Stimulated activated CD4-positive, alpha-beta T cell treated with anti-CD3 and anti-CD28 coated beads, TNF-alpha, amount 100 ng/mL, for 1 hour (primary cell): ENCODE measurements around the gene OR4K14.
"Not testable (repeated sequence)": the region's sequence is repeated elsewhere in the genome, so short reads cannot be mapped to it uniquely, and the experiment has no call there.

Experiments used
- DNase-seq, 3 donors: peaks; one replicate each; pipeline ENCODE4 v3.0.0-alpha.2; 2020; ENCODE audit warnings: low read depth in 3 of 3, low spot score in 1 of 3

Gene OR4K14, protein sequence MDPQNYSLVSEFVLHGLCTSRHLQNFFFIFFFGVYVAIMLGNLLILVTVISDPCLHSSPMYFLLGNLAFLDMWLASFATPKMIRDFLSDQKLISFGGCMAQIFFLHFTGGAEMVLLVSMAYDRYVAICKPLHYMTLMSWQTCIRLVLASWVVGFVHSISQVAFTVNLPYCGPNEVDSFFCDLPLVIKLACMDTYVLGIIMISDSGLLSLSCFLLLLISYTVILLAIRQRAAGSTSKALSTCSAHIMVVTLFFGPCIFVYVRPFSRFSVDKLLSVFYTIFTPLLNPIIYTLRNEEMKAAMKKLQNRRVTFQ

DNA sequence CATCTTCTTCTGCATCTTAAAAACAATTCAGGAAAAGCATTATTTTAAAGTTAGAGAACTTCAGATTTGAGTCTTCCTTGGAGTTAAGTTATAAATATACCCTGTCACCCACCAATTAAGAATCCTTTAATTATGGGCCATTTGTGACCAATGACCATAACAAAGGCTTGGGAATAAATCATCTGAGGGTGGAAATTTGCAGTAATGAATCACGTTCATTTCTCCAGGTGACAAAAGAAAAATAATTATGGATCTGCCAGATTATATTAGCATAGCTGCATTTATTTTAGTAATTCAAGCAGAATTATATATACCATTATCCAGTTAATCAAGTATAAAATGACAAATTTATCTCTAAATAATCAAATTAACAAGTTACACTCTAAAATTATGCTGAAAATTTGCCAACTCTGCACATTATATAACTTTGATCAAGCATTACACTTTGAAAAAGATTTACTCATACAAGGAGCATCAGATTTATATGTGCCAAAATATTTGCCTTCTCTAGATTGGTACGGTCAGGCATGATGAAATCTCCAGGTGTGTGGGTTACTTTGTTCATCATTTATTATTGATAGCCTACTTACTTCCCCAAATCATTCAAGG lies at the start of gene OR4K14:
OR4K14 (minus strand) TSS at position 51 of the 609 bp plus-strand sequence. CDS start 4,114 bp downstream, outside the sequence.
- no peak for DNase-seq

DNA sequence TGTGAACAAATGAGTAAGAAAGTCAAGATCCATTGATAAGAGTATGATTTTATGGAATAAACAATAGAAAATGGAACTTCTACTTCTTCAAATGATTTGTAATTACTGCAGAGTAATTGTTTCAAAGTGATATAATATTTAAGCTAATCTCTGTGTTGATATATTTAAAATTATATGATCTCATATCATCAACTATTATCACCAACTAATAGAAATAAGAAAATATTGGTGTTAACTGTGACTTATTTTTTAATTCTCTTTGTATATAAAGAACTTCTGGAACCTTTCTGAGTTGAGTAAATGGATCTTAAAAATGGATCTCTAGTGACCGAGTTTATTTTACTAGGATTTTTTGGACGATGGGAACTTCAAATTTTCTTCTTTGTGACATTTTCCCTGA lies 40.6 kb upstream of the OR4K14 start, which contains the start of gene OR4L1:
OR4L1 (plus strand) TSS at position 301 of the 400 bp plus-strand sequence; CDS start at position 301, 0 bp downstream.
- DNase-seq, result no peak

DNA sequence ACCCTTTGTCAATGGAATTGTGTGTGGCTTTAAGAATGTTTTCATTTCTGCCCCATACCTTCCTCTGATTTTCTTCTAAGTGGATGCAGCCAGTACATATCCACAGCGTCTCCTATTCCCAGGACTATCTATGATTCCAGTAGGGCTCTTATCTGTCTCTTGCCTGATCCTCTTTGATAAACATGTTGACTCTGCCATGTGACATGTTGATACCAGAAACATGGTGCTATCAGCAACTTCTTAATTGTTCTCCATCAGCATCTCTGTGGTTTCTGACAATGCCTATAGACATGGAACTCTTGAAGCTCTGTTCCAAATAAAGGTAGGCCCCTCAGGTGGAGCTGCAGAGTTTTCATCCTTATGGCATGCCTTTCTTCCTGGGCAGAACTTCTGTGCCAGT lies 29.1 kb upstream of the OR4K14 start:
- no peak for DNase-seq

DNA sequence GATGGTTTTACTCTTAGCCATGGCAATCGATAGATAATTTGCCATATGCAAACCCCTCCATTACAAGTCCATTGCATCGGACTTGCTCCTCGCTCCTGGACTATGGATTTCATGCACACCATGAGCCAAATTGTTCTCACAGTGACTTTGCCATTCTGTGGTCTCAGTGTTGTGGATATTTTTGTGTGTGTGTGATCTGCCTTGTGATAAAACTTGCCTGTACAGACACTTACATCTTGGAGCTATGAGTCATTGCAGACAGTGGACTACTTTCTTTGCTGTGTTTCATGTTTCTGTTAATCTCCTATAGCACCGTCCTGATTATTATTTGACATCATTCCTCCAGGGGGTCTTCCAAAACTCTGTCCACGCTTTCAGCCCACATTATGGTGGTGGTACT lies 25.1 kb upstream of the OR4K14 start:
- DNase-seq, result no peak

DNA sequence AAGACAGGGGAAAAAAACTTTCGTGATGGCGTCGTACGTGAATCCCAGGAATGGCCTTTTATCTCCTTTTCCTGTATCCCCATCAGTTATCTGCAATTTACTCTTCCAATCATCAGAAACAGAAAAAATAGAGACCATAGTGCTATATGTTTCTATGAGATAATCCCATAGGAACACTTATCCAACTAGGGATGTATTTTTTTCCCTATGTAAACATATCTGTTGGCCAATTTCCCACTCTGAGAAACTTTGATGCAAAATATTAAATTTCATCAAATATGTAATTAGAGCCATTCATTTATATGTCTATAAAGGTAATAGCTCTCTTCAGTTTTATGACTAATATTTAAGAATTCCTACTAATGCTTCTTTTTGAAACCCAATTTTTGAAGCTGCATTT lies 16.8 kb upstream of the OR4K14 start, which contains the start of gene OR4K13:
OR4K13 (minus strand) TSS at position 101 of the 400 bp plus-strand sequence. CDS start 1,280 bp downstream, outside the sequence.
- no peak for DNase-seq

DNA sequence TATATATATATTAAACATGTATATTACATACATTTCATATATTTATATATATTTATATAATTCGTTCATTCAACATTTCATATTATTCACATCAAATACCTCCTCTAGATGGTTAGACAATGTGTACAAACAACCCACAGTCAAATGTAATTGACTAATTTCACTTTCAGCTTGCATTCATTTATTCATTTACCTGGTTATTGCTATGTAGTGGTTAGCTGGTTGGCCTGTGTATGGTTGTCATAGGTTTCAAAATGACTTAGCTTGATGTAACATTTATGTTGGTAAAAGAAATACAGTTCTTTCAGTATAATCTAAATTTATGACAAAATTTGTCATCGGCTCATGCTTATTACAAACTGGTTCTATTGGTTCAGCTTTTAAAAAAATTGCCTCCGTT lies 16.3 kb upstream of the OR4K14 start:
- no peak for DNase-seq

DNA sequence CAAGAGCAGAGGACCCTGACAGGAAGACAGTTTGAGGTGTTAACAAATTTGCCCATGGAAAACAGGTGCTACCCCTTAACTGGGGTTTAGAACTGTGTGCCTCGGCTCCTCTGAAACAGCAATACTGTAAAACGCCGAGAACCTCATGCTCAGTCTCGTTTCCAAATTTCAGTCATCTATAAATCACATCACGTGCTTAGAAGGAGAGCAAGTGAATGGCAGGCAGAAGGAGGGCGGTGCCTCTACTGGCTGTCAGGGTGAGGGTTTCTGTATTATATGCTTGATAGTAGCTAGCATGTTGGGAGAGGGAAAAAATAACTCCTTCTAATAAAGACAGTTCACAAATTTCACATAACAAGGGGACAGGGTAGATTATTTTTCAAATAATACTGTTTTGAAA lies 12.0 kb upstream of the OR4K14 start:
- DNase-seq, result no peak

DNA sequence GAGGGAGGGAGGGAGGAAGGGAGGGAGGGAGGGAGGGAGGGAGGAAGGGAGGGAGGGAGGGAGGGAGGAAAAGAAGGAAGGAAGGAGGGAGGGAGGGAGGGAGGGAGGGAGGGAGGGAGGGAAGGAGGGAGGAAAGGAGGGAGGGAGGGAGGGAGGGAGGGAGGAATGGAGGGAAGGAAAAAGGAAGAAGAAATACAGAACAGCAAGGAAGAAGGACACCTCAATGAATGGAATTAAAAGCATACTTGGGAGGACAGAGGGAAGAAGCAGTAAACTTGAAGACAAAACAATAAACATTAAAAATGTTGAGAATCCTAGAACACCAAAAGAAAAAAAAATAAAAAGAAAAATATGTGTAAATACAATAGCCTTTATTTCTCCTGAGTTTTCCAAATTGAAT lies 11.0 kb downstream of the OR4K14 start:
- no peak for DNase-seq

DNA sequence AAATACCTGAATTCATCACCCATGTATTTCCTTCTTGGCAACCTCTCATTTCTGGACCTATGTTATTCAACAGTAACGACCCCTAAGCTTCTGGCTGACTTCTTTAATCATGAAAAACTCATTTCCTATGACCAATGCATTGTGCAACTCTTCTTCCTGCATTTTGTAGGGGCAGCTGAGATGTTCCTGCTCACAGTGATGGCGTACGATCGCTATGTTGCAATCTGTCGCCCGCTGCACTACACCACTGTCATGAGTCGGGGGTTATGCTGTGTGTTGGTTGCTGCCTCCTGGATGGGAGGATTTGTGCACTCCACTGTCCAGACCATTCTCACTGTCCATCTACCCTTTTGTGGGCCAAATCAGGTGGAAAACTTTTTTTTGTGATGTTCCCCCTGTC lies 16.8 kb downstream of the OR4K14 start:
- no peak for DNase-seq

DNA sequence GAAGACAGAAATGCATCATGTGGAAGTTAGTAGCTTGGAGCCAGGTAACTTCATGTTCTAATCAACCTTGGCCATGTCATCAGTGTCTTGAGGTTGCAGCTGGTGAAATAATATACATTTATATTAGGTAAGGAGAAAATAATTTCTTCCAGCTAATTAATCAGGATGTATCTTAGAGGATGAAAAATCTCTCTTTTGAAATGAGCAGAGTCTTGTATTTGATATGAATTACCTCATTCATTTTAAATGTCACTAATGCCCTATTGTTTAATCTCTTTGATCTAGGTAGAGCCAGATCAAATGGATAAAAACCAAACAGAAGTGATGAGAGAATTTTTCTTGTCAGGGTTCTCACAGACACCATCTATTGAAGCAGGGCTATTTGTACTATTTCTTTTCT lies 17.2 kb downstream of the OR4K14 start, which contains the start of gene OR4Q2:
OR4Q2 (plus strand) TSS at position 301 of the 400 bp plus-strand sequence.
- no peak for DNase-seq

DNA sequence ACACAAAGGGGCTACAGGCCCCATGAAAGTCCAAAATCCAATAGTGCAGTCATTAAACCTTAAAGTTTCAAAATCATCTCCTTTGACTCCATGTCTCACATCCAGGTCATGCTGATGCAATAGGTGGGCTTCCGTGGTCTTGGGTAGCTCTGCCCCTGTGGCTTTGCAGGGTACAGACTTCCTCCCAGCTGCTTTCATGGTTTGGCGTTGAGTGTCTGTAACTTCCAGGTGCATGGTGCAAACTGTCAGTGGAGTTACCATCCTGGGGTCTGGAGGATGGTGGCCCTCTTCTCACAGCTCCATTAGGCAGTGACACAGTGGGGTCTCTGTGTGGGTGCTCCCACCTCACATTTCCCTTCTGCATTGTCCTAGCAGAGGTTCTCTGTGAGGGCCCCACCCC lies 25.7 kb downstream of the OR4K14 start:
- DNase-seq, result no peak

DNA sequence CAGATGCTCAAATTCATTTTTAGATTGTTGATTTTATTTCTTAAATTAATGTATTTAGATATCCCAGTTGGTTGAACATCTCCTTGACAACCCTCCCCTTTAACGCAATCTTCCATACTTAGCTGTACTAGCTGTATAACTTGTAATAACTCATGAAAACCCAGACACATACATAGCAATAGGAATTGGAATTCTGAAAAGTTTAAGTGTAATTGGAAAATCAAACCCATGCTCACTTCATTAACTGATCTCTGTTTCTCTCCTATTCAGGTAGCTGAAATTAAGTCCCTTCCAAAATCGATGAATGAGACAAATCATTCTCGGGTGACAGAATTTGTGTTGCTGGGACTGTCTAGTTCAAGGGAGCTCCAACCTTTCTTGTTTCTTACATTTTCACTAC lies 43.8 kb downstream of the OR4K14 start, which contains the start of gene OR4K15:
OR4K15 (plus strand) TSS at position 301 of the 400 bp plus-strand sequence; CDS start at position 301, 0 bp downstream.
- DNase-seq, result no peak

DNA sequence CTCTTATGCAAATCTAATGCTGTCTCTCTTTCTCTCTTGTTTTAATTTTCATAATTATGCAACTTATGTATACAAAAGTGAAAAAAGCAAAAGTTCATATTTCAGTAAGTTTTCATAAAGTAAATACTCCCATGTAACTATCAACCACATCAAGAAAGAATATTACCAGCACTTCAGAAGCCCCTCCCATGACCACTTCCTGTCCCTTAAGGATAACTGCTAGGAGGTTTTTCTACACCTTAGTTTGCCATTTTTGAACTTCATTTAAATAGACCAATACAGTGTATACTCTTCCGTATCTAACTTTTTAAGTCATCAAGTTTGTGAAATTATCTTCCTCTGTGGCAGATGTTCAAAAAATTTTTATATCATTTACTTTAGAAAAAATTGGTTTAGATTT lies 44.3 kb downstream of the OR4K14 start:
- DNase-seq, result no peak

DNA sequence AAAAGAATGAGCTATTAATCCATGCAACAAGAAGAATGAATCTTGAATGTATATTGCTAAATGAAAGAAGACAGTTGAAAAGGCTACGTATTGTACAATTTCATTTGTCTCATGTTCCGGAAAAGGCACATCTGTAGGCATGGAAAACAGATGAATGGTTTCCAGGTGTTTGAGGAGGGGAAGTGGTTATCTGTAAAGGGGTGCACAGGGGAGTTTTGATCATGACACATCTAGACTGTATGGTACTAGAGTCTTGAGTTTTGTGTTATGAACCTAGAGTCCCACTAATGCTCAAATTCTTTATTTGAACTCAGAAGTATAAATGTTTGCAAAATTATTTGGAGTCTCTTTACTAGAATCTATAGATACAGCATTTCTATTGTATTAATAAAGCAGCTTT lies 49.4 kb downstream of the OR4K14 start:
- DNase-seq, result not testable (repeated sequence)
